Parathyroid adenoma (tissue), 2 donors: Measurements from ENCODE around the gene PROC.

Experiments used
- H2AFZ ChIP-seq: fragments of 300-600 bp; sonication (generic); one replicate; pipeline ENCODE4 v1.7.0; 2017; ENCODE audit warnings: antibody characterized with exemption, mild to moderate bottlenecking
- H3K27ac ChIP-seq: fragments of 300-600 bp; sonication (generic); one replicate; pipeline ENCODE4 v1.7.0; 2017
- H3K27me3 ChIP-seq: fragments of 300-600 bp; sonication (generic); one replicate; pipeline ENCODE4 v1.7.0; 2017; ENCODE audit warnings: low read length; ENCODE audit not compliant: control insufficient read depth, insufficient read depth
- H3K36me3 ChIP-seq: fragments of 300-600 bp; sonication (generic); one replicate; pipeline ENCODE4 v1.7.0; 2017; ENCODE audit warnings: low read length; ENCODE audit not compliant: control insufficient read depth, insufficient read depth
- H3K4me1 ChIP-seq: fragments of 300-600 bp; sonication (generic); one replicate; pipeline ENCODE4 v1.7.0; 2017; ENCODE audit warnings: control low read depth
- H3K4me2 ChIP-seq: fragments of 300-600 bp; sonication (generic); one replicate; pipeline ENCODE4 v1.7.0; 2017; ENCODE audit warnings: low read length
- H3K4me3 ChIP-seq: fragments of 300-600 bp; sonication (generic); one replicate; pipeline ENCODE4 v1.7.0; 2017; ENCODE audit warnings: low read depth, low read length
- H3K79me2 ChIP-seq: fragments of 300-600 bp; sonication (generic); one replicate; pipeline ENCODE4 v1.7.0; 2017; ENCODE audit warnings: control low read depth
- H3K9ac ChIP-seq: fragments of 300-600 bp; sonication (generic); one replicate; pipeline ENCODE4 v1.7.0; 2017; ENCODE audit warnings: mild to moderate bottlenecking
- H3K9me3 ChIP-seq: fragments of 300-600 bp; sonication (generic); one replicate; pipeline ENCODE4 v1.7.0; 2017; ENCODE audit warnings: low read length; ENCODE audit not compliant: control insufficient read depth
- CTCF ChIP-seq: fragments of 300-600 bp; sonication (generic); IDR thresholded peaks from one replicate; pipeline ENCODE4 v1.7.0; 2017; ENCODE audit warnings: antibody characterized with exemption, mild to moderate bottlenecking
- donor health status: primary hyperparathyroidism.

The PROC gene

GRCh38 chr2:127422559-127423477 is 4.6 kb downstream of the PROC start:
- no peaks in the 10 kb centered on the region for H3K79me2 ChIP-seq
- no peaks in the 10 kb centered on the region for H3K9me3 ChIP-seq
- no peak overlapping the region for H3K27ac ChIP-seq
- TF ChIP-seq CTCF = no peak
- H2AFZ ChIP-seq = peak overlapping the region; percentile 77
- H3K4me3 ChIP-seq = no peak overlapping the region
- no peak overlapping the region for H3K9ac ChIP-seq
- H3K36me3 ChIP-seq = no peaks in the 10 kb centered on the region
- H3K4me1 ChIP-seq = peaks cover 3% of the 10 kb centered on the region
- H3K4me2 ChIP-seq = no peak overlapping the region
- H3K27me3 ChIP-seq = peaks cover 7% of the 10 kb centered on the region

GRCh38 chr2:127423478-127423843 is 5.2 kb downstream of the PROC start:
- Histone ChIP-seq H3K27ac (no peak overlapping the region), H3K4me3 (no peak overlapping the region), H3K4me2 (no peak overlapping the region), H3K9me3 (no peaks in the 10 kb centered on the region), H3K9ac (no peak overlapping the region), H2AFZ (peak overlapping the region; percentile 77), H3K36me3 (no peaks in the 10 kb centered on the region), H3K4me1 (peaks cover 3% of the 10 kb centered on the region), H3K27me3 (peaks cover 7% of the 10 kb centered on the region), H3K79me2 (no peaks in the 10 kb centered on the region)
- no peak for TF ChIP-seq CTCF

GRCh38 chr2:127423880-127424279 is 5.7 kb downstream of the PROC start:
- H2AFZ ChIP-seq = peak overlapping the region; percentile 77
- no peaks in the 10 kb centered on the region for H3K79me2 ChIP-seq
- peaks cover 3% of the 10 kb centered on the region for H3K4me1 ChIP-seq
- no peak overlapping the region for H3K4me3 ChIP-seq
- H3K27ac ChIP-seq = no peak overlapping the region
- no peaks in the 10 kb centered on the region for H3K9me3 ChIP-seq
- H3K9ac ChIP-seq = no peak overlapping the region
- H3K36me3 ChIP-seq = no peaks in the 10 kb centered on the region
- H3K27me3 ChIP-seq = peaks cover 7% of the 10 kb centered on the region
- no peak overlapping the region for H3K4me2 ChIP-seq
- TF ChIP-seq CTCF = no peak

GRCh38 chr2:127424598-127425520 is 6.6 kb downstream of the PROC start:
- Histone ChIP-seq H3K4me2 (no peak overlapping the region), H3K79me2 (no peaks in the 10 kb centered on the region), H3K4me3 (no peak overlapping the region), H2AFZ (no peak overlapping the region), H3K27me3 (peaks cover 7% of the 10 kb centered on the region), H3K4me1 (peaks cover 3% of the 10 kb centered on the region), H3K9ac (no peak overlapping the region), H3K27ac (no peak overlapping the region), H3K9me3 (no peaks in the 10 kb centered on the region), H3K36me3 (no peaks in the 10 kb centered on the region)
- no peak for TF ChIP-seq CTCF
